ENCODE measurements around the gene HERPUD1. TPM values are rescaled to one million over a fixed set of nuclear protein-coding genes. Genes with fewer than 3 reads are reported as not detected.
A peak's percentile ranks its signal among the peaks of the same experiment; 100 is the strongest.

Gene HERPUD1
- total and polyA plus RNA-seq, 2 of the 13 experiments (the other 11 are each of a cell fraction or from before 2014, with no cell fraction given), result 96.2 to 323 TPM

DNA sequence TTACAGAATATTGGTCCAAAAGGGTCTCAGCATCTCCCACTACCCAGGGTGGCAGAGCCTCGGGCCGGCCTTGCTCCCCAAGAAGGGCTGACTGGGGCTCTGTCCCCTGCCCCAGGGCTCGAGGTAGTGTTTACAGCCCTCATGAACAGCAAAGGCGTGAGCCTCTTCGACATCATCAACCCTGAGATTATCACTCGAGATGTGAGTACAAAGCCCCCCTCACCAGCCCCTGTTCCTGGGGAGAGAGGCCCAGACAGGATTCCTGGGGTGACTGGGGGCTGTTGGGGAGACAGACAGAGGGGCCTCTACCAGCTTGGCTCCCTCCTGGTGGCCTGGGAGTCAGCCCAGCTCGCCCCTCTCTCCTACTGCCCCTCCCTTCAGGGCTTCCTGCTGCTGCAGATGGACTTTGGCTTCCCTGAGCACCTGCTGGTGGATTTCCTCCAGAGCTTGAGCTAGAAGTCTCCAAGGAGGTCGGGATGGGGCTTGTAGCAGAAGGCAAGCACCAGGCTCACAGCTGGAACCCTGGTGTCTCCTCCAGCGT, 51.3 kb downstream of the HERPUD1 start:
- ChIA-PET CTCF (ENCODE audit: low intra/inter-chr PET ratio, low total read pairs) (interaction anchor here (0.8 kb wide), 1 partner anchor 19 kb away, joined by 3 read pairs; no protein-coding TSS in a partner anchor), POLR2A (interaction anchor here (1.1 to 2.0 kb wide), 4 partner anchors 10 to 203 kb away, joined by 3 to 8 read pairs (median 6); partner anchors contain the start of genes HERPUD1, PSME3IP1 and RSPRY1)
- Histone ChIP-seq H3K27ac (ENCODE audit: extremely low read length, insufficient read depth, low read length) (no peak overlapping the region), H3K4me2 (ENCODE audit: low read depth, low read length) (peak overlapping the region; percentile 24), H3K9ac (ENCODE audit: insufficient read depth, low read depth, low read length) (0 out of 2 replicates have a peak overlapping the region, but pooled peaks have one; percentile 4), H3K36me3 (replicated peaks in 1 of 2; ENCODE audit: control insufficient read depth in 1 of 2, insufficient read depth in 2 of 2, low read length in 2 of 2) (no peaks in the 10 kb centered on the region), H3K4me1 (ENCODE audit: insufficient read depth, low read length) (peaks cover 57% of the 10 kb centered on the region), H2AFZ (ENCODE audit: low read length) (no peak overlapping the region), H4K20me1 (ENCODE audit: insufficient read depth, low read length) (no peaks in the 10 kb centered on the region), H3K9me3 (ENCODE audit: low read length) (no peaks in the 10 kb centered on the region), H3K79me2 (ENCODE audit: insufficient read depth, low read length) (no peaks in the 10 kb centered on the region), H3K27me3 (ENCODE audit: control insufficient read depth in 1 of 2, insufficient read depth in 2 of 2, low read length in 2 of 2) (peaks cover 3 to 22% of the 10 kb centered on the region in 2 experiments; a peak in 3 of 5 replicates), H3K4me3 (replicated peaks in 1 of 3; ENCODE audit: insufficient read depth in 1 of 3, low read depth in 2 of 3, low read length in 3 of 3) (peak overlapping the region in 1 of 3 experiments; percentile 6; a peak in 1 of 6 replicates)
- no peak for DNase-seq (ENCODE audit: low spot score)
- 40% methylated on average over 9 of the region's 9 CpGs for WGBS (ENCODE audit: low lambda C conversion rate)
- in situ Hi-C loops (cut with HindIII; ENCODE audit: extremely low pct_ligation_motif_present, low pct_unique_long_range_greater_than_20kb), result no loop called here
- FAIRE-seq, result peak; percentile 60
- BruUV-seq (replicated peaks), result no TSS peak
- peak; percentile 74 for ATAC-seq
- intact Hi-C loops (cut with micrococcal nuclease; ENCODE audit: unreplicated experiment), result no loop called here
- peak; percentile 35; the same call in 1 of the 2 replicates for TF ChIP-seq ZNF501 (CRISPR knock-in tag; IDR thresholded peaks at IDR 0.05)
- no peak for TF ChIP-seq ZKSCAN1 (IDR thresholded peaks at IDR 0.05; ENCODE audit: low read length)
- 0 out of 2 replicates have a peak, but pooled peaks have one; percentile 50 for TF ChIP-seq MXD4 (CRISPR knock-in tag; IDR thresholded peaks at IDR 0.05)
- no peak for TF ChIP-seq SP1 (IDR thresholded peaks at IDR 0.05)
- no peak for TF ChIP-seq SP1 (CRISPR knock-in tag; IDR thresholded peaks at IDR 0.05)
- TF ChIP-seq ZNF660 (CRISPR knock-in tag; IDR thresholded peaks at IDR 0.05; ENCODE audit: borderline replicate concordance, low read depth), result no peak
- no peak for TF ChIP-seq FIP1L1 (IDR thresholded peaks at IDR 0.05; ENCODE audit: borderline replicate concordance, insufficient read depth, low read depth, low read length)
- TF ChIP-seq ZFY (CRISPR knock-in tag; IDR thresholded peaks at IDR 0.05), result 0 out of 2 replicates have a peak, but pooled peaks have one; percentile 25
- no peak for TF ChIP-seq SOX5 (CRISPR knock-in tag; IDR thresholded peaks at IDR 0.05; ENCODE audit: borderline replicate concordance)
- no peak for TF ChIP-seq ZNF484 (CRISPR knock-in tag; IDR thresholded peaks at IDR 0.05; ENCODE audit: borderline replicate concordance, low read depth)
- peak; percentile 15; the same call in 1 of the 2 replicates for TF ChIP-seq ZFX (CRISPR knock-in tag; IDR thresholded peaks at IDR 0.05; ENCODE audit: low read depth)
- TF ChIP-seq, protein P1, sequence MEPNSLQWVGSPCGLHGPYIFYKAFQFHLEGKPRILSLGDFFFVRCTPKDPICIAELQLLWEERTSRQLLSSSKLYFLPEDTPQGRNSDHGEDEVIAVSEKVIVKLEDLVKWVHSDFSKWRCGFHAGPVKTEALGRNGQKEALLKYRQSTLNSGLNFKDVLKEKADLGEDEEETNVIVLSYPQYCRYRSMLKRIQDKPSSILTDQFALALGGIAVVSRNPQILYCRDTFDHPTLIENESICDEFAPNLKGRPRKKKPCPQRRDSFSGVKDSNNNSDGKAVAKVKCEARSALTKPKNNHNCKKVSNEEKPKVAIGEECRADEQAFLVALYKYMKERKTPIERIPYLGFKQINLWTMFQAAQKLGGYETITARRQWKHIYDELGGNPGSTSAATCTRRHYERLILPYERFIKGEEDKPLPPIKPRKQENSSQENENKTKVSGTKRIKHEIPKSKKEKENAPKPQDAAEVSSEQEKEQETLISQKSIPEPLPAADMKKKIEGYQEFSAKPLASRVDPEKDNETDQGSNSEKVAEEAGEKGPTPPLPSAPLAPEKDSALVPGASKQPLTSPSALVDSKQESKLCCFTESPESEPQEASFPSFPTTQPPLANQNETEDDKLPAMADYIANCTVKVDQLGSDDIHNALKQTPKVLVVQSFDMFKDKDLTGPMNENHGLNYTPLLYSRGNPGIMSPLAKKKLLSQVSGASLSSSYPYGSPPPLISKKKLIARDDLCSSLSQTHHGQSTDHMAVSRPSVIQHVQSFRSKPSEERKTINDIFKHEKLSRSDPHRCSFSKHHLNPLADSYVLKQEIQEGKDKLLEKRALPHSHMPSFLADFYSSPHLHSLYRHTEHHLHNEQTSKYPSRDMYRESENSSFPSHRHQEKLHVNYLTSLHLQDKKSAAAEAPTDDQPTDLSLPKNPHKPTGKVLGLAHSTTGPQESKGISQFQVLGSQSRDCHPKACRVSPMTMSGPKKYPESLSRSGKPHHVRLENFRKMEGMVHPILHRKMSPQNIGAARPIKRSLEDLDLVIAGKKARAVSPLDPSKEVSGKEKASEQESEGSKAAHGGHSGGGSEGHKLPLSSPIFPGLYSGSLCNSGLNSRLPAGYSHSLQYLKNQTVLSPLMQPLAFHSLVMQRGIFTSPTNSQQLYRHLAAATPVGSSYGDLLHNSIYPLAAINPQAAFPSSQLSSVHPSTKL (CRISPR knock-in tag; IDR thresholded peaks at IDR 0.05), result peak; percentile 45; the same call in 1 of the 2 replicates
- no peak for TF ChIP-seq ZNF674 (CRISPR knock-in tag; IDR thresholded peaks at IDR 0.05; ENCODE audit: low read depth)
- no peak for TF ChIP-seq PHF20 (CRISPR knock-in tag; IDR thresholded peaks at IDR 0.05)
- no peak for TF ChIP-seq ZNF788 (CRISPR knock-in tag; IDR thresholded peaks at IDR 0.05; ENCODE audit: borderline replicate concordance)
- no peak for TF ChIP-seq ZSCAN22 (CRISPR knock-in tag; IDR thresholded peaks at IDR 0.05)
- peak; percentile 24; the same call in 1 of the 2 replicates for TF ChIP-seq YEATS2 (CRISPR knock-in tag; IDR thresholded peaks at IDR 0.05; ENCODE audit: borderline replicate concordance)
- TF ChIP-seq AGO2 (optimal IDR thresholded peaks at IDR 0.05; ENCODE audit: low read depth, low read length), result no peak
- TF ChIP-seq ZNF598 (CRISPR knock-in tag; IDR thresholded peaks at IDR 0.05; ENCODE audit: borderline replicate concordance), result 0 out of 2 replicates have a peak, but pooled peaks have one; percentile 44
- TF ChIP-seq, protein P2, sequence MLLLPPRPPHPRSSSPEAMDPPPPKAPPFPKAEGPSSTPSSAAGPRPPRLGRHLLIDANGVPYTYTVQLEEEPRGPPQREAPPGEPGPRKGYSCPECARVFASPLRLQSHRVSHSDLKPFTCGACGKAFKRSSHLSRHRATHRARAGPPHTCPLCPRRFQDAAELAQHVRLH (CRISPR knock-in tag; IDR thresholded peaks at IDR 0.05; ENCODE audit: borderline replicate concordance, low read depth), result peak; percentile 45; the same call in 1 of the 2 replicates
